Kidney (tissue), 14 donors: ENCODE data around the gene ATP6V1D. TPM values are rescaled to one million over a fixed set of nuclear protein-coding genes. Genes with fewer than 3 reads are reported as not detected.

ENCODE experiments used
- DNase-seq, 5 donors: peaks; one replicate each; pipeline ENCODE4 v3.0.0-alpha.2; 2013 to 2020
- FAIRE-seq: peaks from 2 replicates; lab custom pipeline; 2012; peaks lifted over from hg19 to GRCh38; lab: Jason Lieb, UNC
- H3K27ac ChIP-seq, 2 donors: one replicate each; pipeline ENCODE4 v1.7.0; 2013; ENCODE audit warnings: low read depth in 2 of 2, low read length in 2 of 2, inconsistent platforms in 1 of 2
- H3K27me3 ChIP-seq: one replicate; pipeline ENCODE4 v1.7.1; 2013; ENCODE audit warnings: low read length, inconsistent platforms; ENCODE audit not compliant: control insufficient read depth, insufficient read depth
- H3K36me3 ChIP-seq, 3 donors: one replicate each; pipeline versions ENCODE4 v1.7.0 to v1.7.1; 2013; ENCODE audit warnings: low read length in 3 of 3, control low read depth in 1 of 3, inconsistent platforms in 1 of 3; ENCODE audit not compliant: insufficient read depth in 3 of 3, control insufficient read depth in 2 of 3
- H3K4me1 ChIP-seq, 3 donors: one replicate each; pipeline versions ENCODE4 v1.7.0 to v1.7.1; 2013; ENCODE audit warnings: low read length in 3 of 3, inconsistent platforms in 1 of 3, low read depth in 1 of 3; ENCODE audit not compliant: control insufficient read depth in 2 of 3, insufficient read depth in 2 of 3
- H3K4me3 ChIP-seq, 3 donors: one replicate each; pipeline versions ENCODE4 v1.7.0 to v1.8.1; 2013; ENCODE audit warnings: low read length in 3 of 3, control low read depth in 1 of 3, inconsistent platforms in 1 of 3
- H3K9ac ChIP-seq, 3 donors: one replicate each; pipeline versions ENCODE4 v1.7.0 to v1.7.1; 2013; ENCODE audit warnings: low read length in 3 of 3, control low read depth in 1 of 3, inconsistent platforms in 1 of 3
- H3K9me3 ChIP-seq, 3 donors: one replicate each; pipeline versions ENCODE4 v1.7.0 to v1.7.1; 2013; ENCODE audit warnings: low read length in 3 of 3, control low read depth in 1 of 3, inconsistent platforms in 1 of 3; ENCODE audit not compliant: control insufficient read depth in 2 of 3, insufficient read depth in 1 of 3
- intact Hi-C: fragments of 100-400 bp; cut with DNase I; formaldehyde crosslinking; loops from one replicate; pipeline ENCODE4 v1.11.1; 2022
- polyA plus RNA-seq: library from polyadenylated mRNA; stranded (reverse); fragments of 350-450 nt; fragmentation: Illumina TruSeq; extraction: RNeasy Lipid Tissue Mini Kit (QIAGEN cat#74804); gene quantifications from one replicate; pipeline ENCODE4 v1.2.3, GENCODE V29; 2014; ENCODE audit warnings: low read depth, low replicate concordance; ENCODE audit not compliant: insufficient read depth
- total RNA-seq: library from RNA; stranded (reverse); fragmentation: NEBNext Ultra II Directional; extraction: Animal tissue kit (Norgen Biotek cat#: 25700); gene quantifications from one replicate; pipeline ENCODE4 v1.2.1, GENCODE V29; 2021
- TF ChIP-seq, protein P1 (sequence below): IDR thresholded peaks from 3 replicates; pipeline ENCODE4 v1.5.1; 2012; ENCODE audit warnings: mild to moderate bottlenecking, moderate library complexity, borderline replicate concordance; ENCODE audit not compliant: insufficient read depth; ENCODE audit errors: extremely low read depth
- donor health status: control.
- donor health status: control.
- donor health status: control.
- donor health status: control.
- donor health status: control.
- donor health status: DM: yes; HTN: yes; CAD: no.
- donor health status: Normal renal cell carcinoma (clear cell type).

The ATP6V1D gene
- total and polyA plus RNA-seq, 2 donors from 2014 or later: 91.5 to 200 TPM

DNA sequence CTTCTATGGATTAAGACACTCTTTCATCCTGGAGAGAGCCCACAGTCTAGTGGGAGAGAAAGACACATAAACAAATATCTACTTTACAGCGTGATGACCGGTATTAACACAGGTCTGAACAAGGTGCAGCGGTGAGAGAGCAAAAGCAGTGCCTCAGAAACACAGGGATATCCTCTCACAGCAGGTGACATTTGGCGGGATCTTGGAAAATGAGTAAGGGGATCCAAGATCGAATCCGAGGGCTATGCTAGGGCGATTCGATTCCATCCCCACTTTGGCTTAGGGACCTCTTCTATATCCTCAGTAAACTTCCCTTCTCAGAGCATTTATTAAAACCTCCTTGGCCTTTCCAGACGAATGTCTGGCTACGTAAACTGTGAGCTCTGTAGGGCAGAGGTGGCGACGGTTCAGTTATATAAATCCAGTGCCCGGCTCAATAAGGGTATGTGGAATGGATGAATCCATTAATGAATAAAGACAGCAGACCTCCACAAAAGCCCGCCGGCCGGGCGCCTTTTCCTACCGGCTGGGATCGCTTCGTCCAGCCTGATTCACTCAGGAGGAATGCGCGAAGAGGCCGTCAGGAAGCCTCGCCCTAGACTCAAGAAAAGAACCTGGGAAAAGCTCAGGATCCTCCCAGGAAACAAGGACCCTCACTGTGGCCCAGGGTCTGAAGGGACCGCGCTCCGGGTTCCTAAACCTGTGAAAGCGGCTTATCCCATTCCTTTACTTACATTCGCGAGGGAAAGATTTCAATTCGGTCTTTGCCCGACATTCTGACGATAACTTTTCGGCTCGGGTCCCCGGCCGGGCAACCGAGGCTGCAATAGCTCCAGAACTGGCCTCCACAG, 455 bp downstream of the ATP6V1D start:
- Histone ChIP-seq H3K27me3 (no peaks in the 10 kb centered on the region), H3K9ac (peak overlapping the region; percentile 60 to 98 (median 92)), H3K9me3 (no peaks in the 10 kb centered on the region), H3K36me3 (peaks cover 0 to 4% (median 0%) of the 10 kb centered on the region in 3 donors), H3K27ac (peak overlapping the region; percentile 81 to 98), H3K4me1 (peaks cover 0 to 13% (median 10%) of the 10 kb centered on the region in 3 donors), H3K4me3 (peak overlapping the region; percentile 82 to 92 (median 90))
- TF ChIP-seq, protein P1, sequence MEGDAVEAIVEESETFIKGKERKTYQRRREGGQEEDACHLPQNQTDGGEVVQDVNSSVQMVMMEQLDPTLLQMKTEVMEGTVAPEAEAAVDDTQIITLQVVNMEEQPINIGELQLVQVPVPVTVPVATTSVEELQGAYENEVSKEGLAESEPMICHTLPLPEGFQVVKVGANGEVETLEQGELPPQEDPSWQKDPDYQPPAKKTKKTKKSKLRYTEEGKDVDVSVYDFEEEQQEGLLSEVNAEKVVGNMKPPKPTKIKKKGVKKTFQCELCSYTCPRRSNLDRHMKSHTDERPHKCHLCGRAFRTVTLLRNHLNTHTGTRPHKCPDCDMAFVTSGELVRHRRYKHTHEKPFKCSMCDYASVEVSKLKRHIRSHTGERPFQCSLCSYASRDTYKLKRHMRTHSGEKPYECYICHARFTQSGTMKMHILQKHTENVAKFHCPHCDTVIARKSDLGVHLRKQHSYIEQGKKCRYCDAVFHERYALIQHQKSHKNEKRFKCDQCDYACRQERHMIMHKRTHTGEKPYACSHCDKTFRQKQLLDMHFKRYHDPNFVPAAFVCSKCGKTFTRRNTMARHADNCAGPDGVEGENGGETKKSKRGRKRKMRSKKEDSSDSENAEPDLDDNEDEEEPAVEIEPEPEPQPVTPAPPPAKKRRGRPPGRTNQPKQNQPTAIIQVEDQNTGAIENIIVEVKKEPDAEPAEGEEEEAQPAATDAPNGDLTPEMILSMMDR: no peak
- intact Hi-C loops: no loop called here
- no peak for FAIRE-seq
- DNase-seq: peak in 3 of 5 donors; percentile 7 to 36 (median 8)

DNA sequence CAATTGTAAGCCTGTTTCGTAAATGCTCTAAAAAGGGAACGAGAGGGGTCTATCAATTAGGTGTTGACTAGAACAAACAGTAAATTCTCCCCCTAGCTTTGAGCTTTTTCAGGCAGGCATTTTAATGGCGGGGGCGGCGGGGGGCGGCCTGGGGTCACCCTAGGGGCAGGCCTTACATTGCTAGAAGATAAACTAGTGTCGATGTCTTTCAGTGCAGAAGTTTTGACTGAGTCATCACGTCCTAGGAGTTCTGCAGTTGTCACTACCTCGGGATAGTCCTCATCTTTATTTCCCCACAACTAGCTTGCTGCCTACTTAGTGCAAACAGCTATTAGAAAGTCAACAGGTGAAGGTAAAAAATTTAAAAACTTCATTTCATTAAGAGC, 1.6 kb downstream of the ATP6V1D start:
- peak overlapping the region in 2 of 3 donors; percentile 26 to 92 for H3K4me3 ChIP-seq
- H3K9ac ChIP-seq: peak overlapping the region in 1 of 3 donors; percentile 98
- no peak for FAIRE-seq
- no peaks in the 10 kb centered on the region for H3K27me3 ChIP-seq
- TF ChIP-seq, protein P1: no peak
- H3K27ac ChIP-seq: no peak overlapping the region
- intact Hi-C loops: no loop called here
- peaks cover 0 to 3% (median 0%) of the 10 kb centered on the region in 3 donors for H3K36me3 ChIP-seq
- H3K9me3 ChIP-seq: no peaks in the 10 kb centered on the region
- DNase-seq: no peak
- H3K4me1 ChIP-seq: peaks cover 0 to 13% (median 10%) of the 10 kb centered on the region in 3 donors

DNA sequence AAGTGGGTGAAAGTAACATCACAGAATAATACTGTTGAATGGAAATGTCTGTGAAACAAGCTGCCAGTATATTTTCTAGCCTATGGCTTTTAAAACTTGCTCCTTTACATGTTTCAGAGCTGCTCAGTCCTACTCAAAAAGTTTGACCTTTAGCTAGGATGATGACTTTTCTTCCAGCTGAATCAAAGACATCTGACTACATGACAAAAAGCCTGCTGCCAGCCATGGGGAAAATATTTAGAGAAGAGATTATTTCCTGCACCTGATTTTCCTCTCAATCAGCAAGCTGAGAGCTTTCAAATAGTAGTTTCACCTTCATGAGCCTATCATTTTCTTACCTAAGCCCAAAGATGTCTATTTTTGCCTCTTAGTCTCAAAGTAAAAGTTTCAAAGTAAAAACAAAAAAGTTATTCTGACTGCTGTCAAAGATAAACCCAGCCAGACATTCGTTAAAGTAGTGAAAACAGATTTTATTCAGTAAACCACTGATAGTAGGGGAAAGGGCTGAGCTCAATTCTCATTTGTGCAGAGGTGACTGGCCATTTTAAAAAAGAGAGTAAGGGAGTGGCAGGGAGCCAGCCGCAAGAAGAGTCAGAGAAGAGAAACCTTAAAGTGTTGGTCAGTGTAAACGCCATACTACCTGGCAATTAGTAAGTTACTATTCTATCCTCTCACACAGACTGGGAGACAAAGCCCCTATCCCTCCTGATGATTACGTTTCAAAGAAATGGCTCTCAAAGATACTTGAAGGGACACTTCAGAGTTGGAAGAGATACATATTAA, 2.2 kb downstream of the ATP6V1D start:
- Histone ChIP-seq H3K4me3 (peak overlapping the region in 2 of 3 donors; percentile 26 to 92), H3K36me3 (no peaks in the 10 kb centered on the region), H3K27me3 (no peaks in the 10 kb centered on the region), H3K27ac (no peak overlapping the region), H3K4me1 (peaks cover 0 to 13% (median 10%) of the 10 kb centered on the region in 3 donors), H3K9ac (no peak overlapping the region), H3K9me3 (no peaks in the 10 kb centered on the region)
- FAIRE-seq: no peak
- DNase-seq: no peak
- TF ChIP-seq, protein P1: no peak
- intact Hi-C loops: no loop called here
